22Rv1 (cell line): ENCODE results near the gene POFUT1.
"Not testable (repeated sequence)": the region's sequence is repeated elsewhere in the genome, so short reads cannot be mapped to it uniquely, and the experiment has no call there.

Experiments used
- H3K27ac ChIP-seq: fragments of 450-650 bp; 2 replicates; pipeline ENCODE4 v1.5.1; 2017
- ZFX ChIP-seq: fragments of 450-650 bp; IDR thresholded peaks from 2 replicates; pipeline ENCODE4 v1.6.1; 2017; ENCODE audit warnings: antibody characterized with exemption, borderline replicate concordance
- TF ChIP-seq, protein P1 (sequence below): fragments of 450-650 bp; IDR thresholded peaks from 2 replicates; pipeline ENCODE4 v1.5.1; 2017; ENCODE audit warnings: mild to moderate bottlenecking

The POFUT1 gene

DNA sequence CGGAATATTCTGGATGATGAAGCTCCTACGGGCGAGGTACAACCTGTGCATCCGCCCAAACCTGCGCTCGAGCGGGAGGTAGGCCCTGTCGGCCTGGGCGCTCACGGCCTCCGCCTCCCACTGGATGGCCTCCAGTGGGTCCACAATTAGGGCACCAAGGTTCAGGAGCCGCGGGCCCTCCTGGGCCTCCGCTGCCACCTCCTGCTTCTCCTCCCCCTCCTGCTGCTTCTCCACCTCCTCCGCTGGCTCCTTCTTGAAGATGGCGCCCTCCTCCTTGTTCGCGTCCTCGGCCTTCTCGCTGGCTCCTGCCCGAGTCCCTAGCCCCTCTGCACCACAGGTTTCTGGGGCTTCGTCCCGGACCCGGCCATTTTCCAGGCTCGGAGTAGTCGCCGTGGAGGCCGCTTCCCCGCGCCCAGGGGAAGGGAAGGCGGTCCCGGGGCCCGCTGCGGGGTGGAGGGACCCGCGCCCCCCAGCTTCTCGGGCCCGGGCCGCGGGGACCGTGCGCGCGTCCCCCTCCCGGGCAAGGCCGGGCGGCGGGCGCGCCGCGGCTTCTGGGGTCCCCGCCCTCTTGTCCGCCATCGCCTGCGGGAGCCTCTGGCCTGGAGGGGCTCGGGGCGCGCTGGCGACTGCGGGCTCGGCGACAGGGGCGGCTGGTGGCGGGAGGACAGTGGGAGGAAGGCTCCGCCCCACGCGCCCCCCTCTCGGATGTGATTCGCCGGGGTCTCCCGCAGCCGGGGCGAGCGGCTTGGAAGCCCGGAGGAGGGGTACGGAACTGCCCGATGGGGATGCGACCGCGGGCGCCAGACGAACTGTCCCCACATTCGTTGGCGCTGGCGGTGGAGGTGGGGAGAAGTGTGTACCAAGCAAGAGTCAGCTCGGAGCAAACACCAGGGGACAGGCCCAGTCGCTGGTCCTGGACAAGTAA is 17.7 kb upstream of the POFUT1 start:
- TF ChIP-seq ZFX = no peak
- TF ChIP-seq, protein P1, sequence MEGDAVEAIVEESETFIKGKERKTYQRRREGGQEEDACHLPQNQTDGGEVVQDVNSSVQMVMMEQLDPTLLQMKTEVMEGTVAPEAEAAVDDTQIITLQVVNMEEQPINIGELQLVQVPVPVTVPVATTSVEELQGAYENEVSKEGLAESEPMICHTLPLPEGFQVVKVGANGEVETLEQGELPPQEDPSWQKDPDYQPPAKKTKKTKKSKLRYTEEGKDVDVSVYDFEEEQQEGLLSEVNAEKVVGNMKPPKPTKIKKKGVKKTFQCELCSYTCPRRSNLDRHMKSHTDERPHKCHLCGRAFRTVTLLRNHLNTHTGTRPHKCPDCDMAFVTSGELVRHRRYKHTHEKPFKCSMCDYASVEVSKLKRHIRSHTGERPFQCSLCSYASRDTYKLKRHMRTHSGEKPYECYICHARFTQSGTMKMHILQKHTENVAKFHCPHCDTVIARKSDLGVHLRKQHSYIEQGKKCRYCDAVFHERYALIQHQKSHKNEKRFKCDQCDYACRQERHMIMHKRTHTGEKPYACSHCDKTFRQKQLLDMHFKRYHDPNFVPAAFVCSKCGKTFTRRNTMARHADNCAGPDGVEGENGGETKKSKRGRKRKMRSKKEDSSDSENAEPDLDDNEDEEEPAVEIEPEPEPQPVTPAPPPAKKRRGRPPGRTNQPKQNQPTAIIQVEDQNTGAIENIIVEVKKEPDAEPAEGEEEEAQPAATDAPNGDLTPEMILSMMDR = no peak

DNA sequence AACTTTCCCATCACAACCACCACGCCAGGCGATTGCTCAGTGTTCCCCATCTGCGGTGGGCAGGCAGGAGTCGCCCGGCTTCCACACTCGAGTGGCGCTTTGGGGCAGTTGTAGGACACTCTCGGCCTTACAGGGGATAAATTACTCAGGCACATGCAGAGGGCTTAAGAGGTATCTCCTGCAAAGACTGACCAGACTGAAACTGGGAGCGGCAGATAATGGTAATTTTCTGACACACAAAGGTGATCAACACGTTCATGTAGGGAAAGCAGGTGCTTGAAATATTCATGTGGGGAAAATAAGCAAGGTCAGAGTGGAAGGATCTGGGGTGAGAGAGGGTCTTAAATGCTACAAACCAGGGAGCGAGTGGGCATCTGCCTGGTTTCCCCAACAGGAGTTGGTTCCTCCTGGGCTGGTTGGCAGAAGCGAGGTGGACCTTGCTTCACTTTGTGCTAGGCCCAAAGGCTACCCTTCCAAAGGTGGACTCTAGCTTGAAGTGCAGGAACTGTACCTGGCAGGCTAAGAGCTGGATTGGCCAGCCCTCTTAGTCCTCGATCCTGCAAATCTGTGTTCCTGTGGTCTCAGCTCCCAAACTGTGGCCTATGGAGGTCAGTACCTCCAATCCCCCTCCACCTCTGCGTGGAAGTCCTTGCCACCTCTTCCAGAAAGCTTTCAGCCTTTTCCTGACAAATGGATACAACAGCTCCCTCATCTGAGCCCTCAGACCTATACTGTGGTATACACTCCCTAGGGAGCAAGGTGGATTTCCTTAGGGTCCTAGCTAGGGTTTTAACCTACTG is 16.9 kb upstream of the POFUT1 start:
- no peak for TF ChIP-seq ZFX
- TF ChIP-seq, protein P1 = no peak
- H3K27ac ChIP-seq = no peak overlapping the region

More for the DNA sequence above, 17.7 kb upstream of the POFUT1 start:
- H3K27ac ChIP-seq = no peak overlapping the region

DNA sequence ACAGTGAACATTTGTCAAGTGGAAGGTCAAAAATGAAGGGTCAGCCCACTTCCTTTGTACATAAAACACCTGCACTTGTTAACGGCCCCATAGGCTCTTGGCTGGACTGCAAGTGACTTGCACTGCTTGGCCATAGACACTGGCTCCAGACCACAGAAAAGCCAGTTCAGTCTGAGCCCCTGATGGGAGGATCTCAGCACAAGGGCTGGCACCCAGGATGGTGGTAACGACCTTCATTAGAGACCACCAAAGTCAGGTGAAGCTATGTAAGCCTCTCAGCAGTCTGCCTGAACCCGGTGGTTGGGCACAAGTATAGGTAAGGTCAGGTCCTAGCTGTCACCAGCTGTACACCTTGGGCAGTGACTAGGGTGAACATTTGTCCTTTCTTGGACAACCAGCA is 16.3 kb upstream of the POFUT1 start:
- H3K27ac ChIP-seq = no peak overlapping the region
- TF ChIP-seq ZFX = no peak
- TF ChIP-seq, protein P1 = no peak

DNA sequence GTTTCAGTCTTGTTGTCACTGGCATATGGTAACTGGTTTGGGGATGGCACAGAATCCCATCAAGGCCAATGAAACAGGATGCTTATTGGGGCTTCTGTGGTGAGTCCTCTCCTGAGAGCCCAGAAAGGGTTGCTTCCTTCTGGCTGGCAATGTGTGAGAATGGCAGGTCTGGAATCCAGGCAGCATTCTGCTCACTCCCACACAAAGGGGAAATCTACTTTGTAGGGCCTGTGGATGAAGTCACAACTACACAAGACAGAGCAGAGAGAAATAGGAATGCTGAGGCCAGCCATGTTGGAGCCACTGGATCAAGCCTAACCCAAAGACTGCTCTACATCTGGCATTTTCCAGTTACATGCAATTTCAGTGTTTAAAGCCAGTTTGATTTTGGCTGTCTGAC is 15.8 kb upstream of the POFUT1 start:
- no peak for TF ChIP-seq ZFX
- TF ChIP-seq, protein P1 = no peak

DNA sequence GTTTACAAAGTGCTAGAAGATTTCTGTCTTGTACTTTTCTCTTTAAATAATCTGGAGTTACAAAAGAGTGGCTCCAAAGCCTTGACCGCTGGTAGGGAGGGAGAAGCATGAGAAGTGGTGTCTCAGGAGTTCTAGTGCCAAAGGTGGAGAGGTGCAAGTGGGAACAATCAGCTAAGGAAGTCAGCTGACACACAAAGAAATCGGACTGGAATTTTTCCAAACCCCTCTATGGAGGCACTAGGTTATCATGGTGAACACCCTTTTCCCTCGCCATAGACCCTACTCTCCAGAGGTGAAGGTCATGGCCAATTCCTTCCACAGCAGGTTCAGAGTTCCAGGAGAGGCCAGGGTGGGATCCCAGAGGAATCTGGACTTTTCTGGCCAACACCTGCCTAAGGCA is 15.0 kb upstream of the POFUT1 start:
- H3K27ac ChIP-seq = no peak overlapping the region
- TF ChIP-seq, protein P1 = no peak
- no peak for TF ChIP-seq ZFX

More for the DNA sequence above, 15.8 kb upstream of the POFUT1 start:
- H3K27ac ChIP-seq = no peak overlapping the region

DNA sequence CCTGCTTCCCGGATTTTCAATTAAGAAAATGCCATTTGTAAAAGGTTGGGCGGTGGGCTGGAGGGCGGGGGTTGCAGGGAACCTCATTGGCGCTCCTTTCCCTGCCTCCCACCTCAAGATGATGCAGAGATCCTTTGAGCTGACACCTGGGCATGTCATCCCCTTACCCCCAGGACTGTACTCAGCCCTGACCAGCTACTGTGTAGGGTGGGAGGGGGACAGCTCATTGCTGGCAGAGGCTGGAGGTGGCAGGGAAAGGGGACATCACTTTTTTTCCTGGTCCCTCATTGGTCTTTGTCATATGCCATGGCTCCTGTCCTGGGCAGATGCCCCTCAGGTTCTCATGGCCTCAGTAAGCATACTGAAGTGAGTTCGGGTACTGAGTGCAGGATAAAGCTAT is 14.3 kb upstream of the POFUT1 start:
- not testable (repeated sequence) for H3K27ac ChIP-seq

DNA sequence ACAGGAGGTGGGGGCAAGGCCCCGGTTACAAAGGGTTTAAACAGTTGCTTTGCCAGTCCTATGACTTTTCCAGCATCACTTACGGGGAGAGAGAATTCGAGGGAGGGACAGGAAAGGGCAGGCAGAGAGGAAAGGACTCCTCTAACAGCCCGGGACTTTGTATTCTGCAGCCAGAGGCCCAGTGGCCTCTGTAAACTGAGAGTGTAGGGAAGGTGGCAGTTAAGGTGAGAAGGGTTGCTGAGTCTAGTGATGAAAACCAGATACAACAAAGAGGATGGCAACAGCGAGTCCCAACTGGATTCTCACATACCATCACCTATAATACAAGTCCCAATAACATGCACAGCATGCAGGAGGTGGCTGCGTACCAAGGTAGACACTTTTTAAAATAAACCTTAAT is 13.7 kb upstream of the POFUT1 start:
- TF ChIP-seq, protein P1 = no peak
- no peak for TF ChIP-seq ZFX
- H3K27ac ChIP-seq = no peak overlapping the region
